ENCODE results near the gene EFCAB14. TPM values are rescaled to one million over a fixed set of nuclear protein-coding genes. Genes with fewer than 3 reads are reported as not detected.

The EFCAB14 gene
- total and polyA plus RNA-seq, 2 of the 8 experiments (the other 6 are each of a cell fraction or from before 2014, with no cell fraction given), result 19.4 to 40.4 TPM

DNA sequence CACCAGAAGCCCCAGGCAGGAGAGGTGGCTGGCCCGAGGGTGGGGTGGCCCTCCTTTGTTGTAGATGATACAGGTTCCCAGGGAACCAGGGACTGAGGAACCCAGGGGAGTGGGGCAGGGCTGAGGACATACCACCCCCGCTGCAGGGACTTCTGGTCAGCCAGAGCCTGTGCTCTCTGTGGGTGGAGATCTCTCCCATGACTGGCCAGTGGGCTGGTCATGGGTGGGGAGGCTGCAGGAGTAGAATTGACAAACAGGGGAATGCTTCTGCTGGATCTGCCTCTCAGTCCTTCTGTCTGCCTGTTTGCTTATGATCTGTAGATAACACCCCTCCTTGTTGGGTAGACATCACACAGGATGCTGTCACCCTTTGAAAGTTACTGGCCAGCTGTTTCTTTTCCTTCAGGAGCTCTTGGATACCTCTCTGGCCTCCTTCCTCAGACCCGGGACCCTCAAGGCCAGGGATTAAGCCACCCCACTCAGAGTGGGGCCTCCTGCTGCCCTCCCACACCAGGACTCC, 2.8 kb upstream of the EFCAB14 start:
- TF ChIP-seq SIN3A (conservative IDR thresholded peaks at IDR 0.05 in 1 of 2, IDR thresholded peaks at IDR 0.05 in 1 of 2; ENCODE audit: low read depth in 1 of 2, low read length in 2 of 2), result no peak
- no peak for TF ChIP-seq HDAC2 (IDR thresholded peaks at IDR 0.05; ENCODE audit: borderline replicate concordance in 1 of 2, low read depth in 2 of 2, low read length in 2 of 2)
- TF ChIP-seq NANOG (IDR thresholded peaks at IDR 0.05; ENCODE audit: insufficient read depth, low read depth, low read length, poor library complexity, severe bottlenecking), result no peak
- TF ChIP-seq TAF7 (optimal IDR thresholded peaks at IDR 0.05; ENCODE audit: borderline replicate concordance, low read depth, low read length), result no peak
- TF ChIP-seq, protein P1, sequence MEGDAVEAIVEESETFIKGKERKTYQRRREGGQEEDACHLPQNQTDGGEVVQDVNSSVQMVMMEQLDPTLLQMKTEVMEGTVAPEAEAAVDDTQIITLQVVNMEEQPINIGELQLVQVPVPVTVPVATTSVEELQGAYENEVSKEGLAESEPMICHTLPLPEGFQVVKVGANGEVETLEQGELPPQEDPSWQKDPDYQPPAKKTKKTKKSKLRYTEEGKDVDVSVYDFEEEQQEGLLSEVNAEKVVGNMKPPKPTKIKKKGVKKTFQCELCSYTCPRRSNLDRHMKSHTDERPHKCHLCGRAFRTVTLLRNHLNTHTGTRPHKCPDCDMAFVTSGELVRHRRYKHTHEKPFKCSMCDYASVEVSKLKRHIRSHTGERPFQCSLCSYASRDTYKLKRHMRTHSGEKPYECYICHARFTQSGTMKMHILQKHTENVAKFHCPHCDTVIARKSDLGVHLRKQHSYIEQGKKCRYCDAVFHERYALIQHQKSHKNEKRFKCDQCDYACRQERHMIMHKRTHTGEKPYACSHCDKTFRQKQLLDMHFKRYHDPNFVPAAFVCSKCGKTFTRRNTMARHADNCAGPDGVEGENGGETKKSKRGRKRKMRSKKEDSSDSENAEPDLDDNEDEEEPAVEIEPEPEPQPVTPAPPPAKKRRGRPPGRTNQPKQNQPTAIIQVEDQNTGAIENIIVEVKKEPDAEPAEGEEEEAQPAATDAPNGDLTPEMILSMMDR (IDR thresholded peaks at IDR 0.05; ENCODE audit: control extremely low read depth in 1 of 3, insufficient read depth in 1 of 3, low read depth in 1 of 3, low read length in 3 of 3), result no peak
- no peak for TF ChIP-seq SIX5 (IDR thresholded peaks at IDR 0.05; ENCODE audit: low read depth, low read length)
- TF ChIP-seq SRF (IDR thresholded peaks at IDR 0.05; ENCODE audit: low read depth, low read length), result no peak
- TF ChIP-seq KDM4A (IDR thresholded peaks at IDR 0.05; ENCODE audit: low read depth, low read length, severe bottlenecking), result no peak
- no peak for TF ChIP-seq EGR1 (IDR thresholded peaks at IDR 0.05; ENCODE audit: borderline replicate concordance, low read depth, low read length)
- Histone ChIP-seq H3K79me2 (ENCODE audit: control insufficient read depth in 1 of 2, insufficient read depth in 2 of 2, low read length in 2 of 2) (peaks cover 4 to 18% of the 10 kb centered on the region in 2 experiments; a peak in 3 of 4 replicates), H3K18ac (ENCODE audit: extremely low read depth, low read length) (no peak overlapping the region), H3K23ac (ENCODE audit: insufficient read length) (no peak overlapping the region), H4K5ac (ENCODE audit: insufficient read length, low read depth, low read length) (no peak overlapping the region), H2AFZ (ENCODE audit: low read length) (no peak overlapping the region), H2BK12ac (ENCODE audit: low read depth, low read length) (no peak overlapping the region), H2BK20ac (ENCODE audit: low read length) (no peak overlapping the region), H2BK120ac (replicated peaks; ENCODE audit: low read depth, low read length) (no peak overlapping the region), H3K9ac (replicated peaks in 1 of 4; ENCODE audit: extremely low read depth in 1 of 4, low read depth in 3 of 4, low read length in 3 of 4) (no peak overlapping the region), H3K4me3 (ENCODE audit: extremely low read depth in 1 of 4, insufficient read depth in 2 of 4, low read depth in 3 of 4, low read length in 4 of 4) (no peak overlapping the region), H3K27ac (ENCODE audit: low read depth, low read length) (no peak overlapping the region), H3K27me3 (replicated peaks in 1 of 4; ENCODE audit: control insufficient read depth in 3 of 4, extremely low read depth in 1 of 4, insufficient read depth in 3 of 4, low read length in 3 of 4) (no peaks in the 10 kb centered on the region; a peak in 1 of 7 replicates), H3K4ac (replicated peaks; ENCODE audit: insufficient read length, low read depth, low read length) (no peak overlapping the region), H3K9me3 (ENCODE audit: insufficient read depth in 2 of 2, low read depth in 1 of 2, low read length in 1 of 2) (no peaks in the 10 kb centered on the region), H2AK5ac (ENCODE audit: low read depth, low read length) (no peak overlapping the region), H3K4me2 (ENCODE audit: insufficient read depth in 1 of 2, low read depth in 2 of 2, low read length in 2 of 2) (no peak overlapping the region), H4K20me1 (replicated peaks in 1 of 2; ENCODE audit: control insufficient read depth in 1 of 2, insufficient read depth in 2 of 2, low read length in 2 of 2) (peaks cover 4 to 5% of the 10 kb centered on the region in 2 experiments), H3K36me3 (ENCODE audit: control insufficient read depth in 2 of 4, insufficient read depth in 4 of 4, low read length in 3 of 4) (no peaks in the 10 kb centered on the region), H2BK5ac (ENCODE audit: low read depth, low read length) (no peak overlapping the region), H3K14ac (ENCODE audit: insufficient read length) (no peak overlapping the region), H3K56ac (replicated peaks; ENCODE audit: insufficient read length, low read depth, low read length) (no peak overlapping the region), H3K4me1 (replicated peaks in 1 of 4; ENCODE audit: control insufficient read depth in 3 of 4, insufficient read depth in 4 of 4, low read length in 3 of 4) (peaks cover 5 to 25% (median 11%) of the 10 kb centered on the region in 4 experiments), H3K23me2 (ENCODE audit: low read depth, low read length) (peaks cover 4% of the 10 kb centered on the region), H4K8ac (ENCODE audit: extremely low read depth, insufficient read depth, low read length) (no peak overlapping the region), H3K79me1 (ENCODE audit: low read depth, low read length) (peaks cover 10% of the 10 kb centered on the region), H2BK15ac (ENCODE audit: low read length) (no peak overlapping the region), H4K91ac (replicated peaks; ENCODE audit: insufficient read length, low read length) (no peak overlapping the region)
- CTCF ChIA-PET (ENCODE audit: partially characterized antibody), result interaction anchor here (0.9 to 1.4 kb wide), 4 partner anchors 16 to 457 kb away, joined by 3 to 4 read pairs (median 4); no protein-coding TSS in a partner anchor
- DNase-seq (ENCODE audit: low read depth in 1 of 2, low spot score in 2 of 2), result no peak
- FAIRE-seq, result no peak
- whole genome bisulfite sequencing, 2 experiments (ENCODE audit: extremely low coverage in 1 of 2, insufficient coverage in 1 of 2, insufficient read length in 1 of 2, insufficient replicate concordance in 2 of 2, low coverage in 1 of 2, low lambda C conversion rate in 2 of 2, missing lambda C conversion rate in 1 of 2), result 77% methylated on average over 3 of the region's 3 CpGs; no CpG with 5 or more reads in 1 of the 2 experiments
- POLR2A ChIA-PET (ENCODE audit: partially characterized antibody), result interaction anchor here (1.0 kb wide), 1 partner anchor 54 kb away, joined by 3 read pairs; the partner anchor contains the start of gene ATPAF1
